Skeletal muscle cell (primary cell): ENCODE measurements around the gene UPP1.
"Not testable (repeated sequence)": the region's sequence is repeated elsewhere in the genome, so short reads cannot be mapped to it uniquely, and the experiment has no call there.

ENCODE experiments used
- DNase-seq: peaks from one replicate; pipeline ENCODE4 v3.0.0-alpha.2; 2010; ENCODE audit warnings: low read depth
- H3K4me3 ChIP-seq: 2 replicates; pipeline ENCODE4 v1.5.1; 2011; ENCODE audit warnings: low read depth, mild to moderate bottlenecking, control low read depth, low read length, moderate library complexity

The UPP1 gene

GRCh38 chr7:48089046-48090003, at the start of gene UPP1:
UPP1 (plus strand) TSS chr7:48089265; CDS start chr7:48094784, 5,519 bp downstream.
- no peak for DNase-seq
- H3K4me3 ChIP-seq: peak within 1 kb of the TSS; percentile 80

- DNase-seq: no peak
- no peak overlapping the region for H3K4me3 ChIP-seq
These were observed 48.0 kb upstream of the UPP1 start for GRCh38 chr7:48040944-48041652.

GRCh38 chr7:48041653-48041970, 47.5 kb upstream of the UPP1 start:
- no peak overlapping the region for H3K4me3 ChIP-seq
- no peak for DNase-seq

- no peak overlapping the region for H3K4me3 ChIP-seq
- no peak for DNase-seq
These were observed 46.8 kb upstream of the UPP1 start for GRCh38 chr7:48042216-48042615.

GRCh38 chr7:48042636-48043035, 46.4 kb upstream of the UPP1 start:
- DNase-seq: no peak
- H3K4me3 ChIP-seq: no peak overlapping the region

GRCh38 chr7:48045195-48045765, 43.8 kb upstream of the UPP1 start:
- no peak overlapping the region for H3K4me3 ChIP-seq
- no peak for DNase-seq

- DNase-seq: no peak
- H3K4me3 ChIP-seq: no peak overlapping the region
These were observed 42.6 kb upstream of the UPP1 start for GRCh38 chr7:48046458-48046857.

GRCh38 chr7:48048113-48048512, 41.0 kb upstream of the UPP1 start:
- DNase-seq: no peak
- no peak overlapping the region for H3K4me3 ChIP-seq

GRCh38 chr7:48049850-48050249, 39.2 kb upstream of the UPP1 start:
- H3K4me3 ChIP-seq: no peak overlapping the region
- no peak for DNase-seq

GRCh38 chr7:48052748-48053147, 36.3 kb upstream of the UPP1 start:
- no peak overlapping the region for H3K4me3 ChIP-seq
- DNase-seq: no peak

GRCh38 chr7:48053736-48054135, 35.3 kb upstream of the UPP1 start:
- no peak overlapping the region for H3K4me3 ChIP-seq
- DNase-seq: no peak

- no peak for DNase-seq
These were observed 30.1 kb upstream of the UPP1 start for GRCh38 chr7:48058990-48059389.

GRCh38 chr7:48059706-48060105, 29.4 kb upstream of the UPP1 start:
- H3K4me3 ChIP-seq: no peak overlapping the region
- DNase-seq: no peak

More at GRCh38 chr7:48058990-48059389, 30.1 kb upstream of the UPP1 start:
- no peak overlapping the region for H3K4me3 ChIP-seq

GRCh38 chr7:48063985-48064384, 25.1 kb upstream of the UPP1 start:
- DNase-seq: no peak
- H3K4me3 ChIP-seq: no peak overlapping the region

- no peak overlapping the region for H3K4me3 ChIP-seq
- DNase-seq: no peak
These were observed 21.6 kb upstream of the UPP1 start for GRCh38 chr7:48067475-48067874.

GRCh38 chr7:48074204-48074654, 14.8 kb upstream of the UPP1 start:
- DNase-seq: no peak
- no peak overlapping the region for H3K4me3 ChIP-seq

- no peak overlapping the region for H3K4me3 ChIP-seq
- no peak for DNase-seq
These were observed 11.6 kb upstream of the UPP1 start for GRCh38 chr7:48077423-48077822.

- no peak for DNase-seq
- H3K4me3 ChIP-seq: no peak overlapping the region
These were observed 10.6 kb upstream of the UPP1 start for GRCh38 chr7:48078470-48078869.

GRCh38 chr7:48082378-48082777, 6.7 kb upstream of the UPP1 start:
- not testable (repeated sequence) for DNase-seq, H3K4me3 ChIP-seq

- DNase-seq: no peak
- H3K4me3 ChIP-seq: no peak overlapping the region
These were observed 5.8 kb upstream of the UPP1 start for GRCh38 chr7:48083114-48083830.
